ENCODE data around the gene LPIN2. TPM values are rescaled to one million over a fixed set of nuclear protein-coding genes. Genes with fewer than 3 reads are reported as not detected.
"Not testable (repeated sequence)": the region's sequence is repeated elsewhere in the genome, so short reads cannot be mapped to it uniquely, and the experiment has no call there.

LPIN2 gene
- total and polyA plus RNA-seq, 2 experiments from 2014 or later = 19.5 to 33.9 TPM

DNA sequence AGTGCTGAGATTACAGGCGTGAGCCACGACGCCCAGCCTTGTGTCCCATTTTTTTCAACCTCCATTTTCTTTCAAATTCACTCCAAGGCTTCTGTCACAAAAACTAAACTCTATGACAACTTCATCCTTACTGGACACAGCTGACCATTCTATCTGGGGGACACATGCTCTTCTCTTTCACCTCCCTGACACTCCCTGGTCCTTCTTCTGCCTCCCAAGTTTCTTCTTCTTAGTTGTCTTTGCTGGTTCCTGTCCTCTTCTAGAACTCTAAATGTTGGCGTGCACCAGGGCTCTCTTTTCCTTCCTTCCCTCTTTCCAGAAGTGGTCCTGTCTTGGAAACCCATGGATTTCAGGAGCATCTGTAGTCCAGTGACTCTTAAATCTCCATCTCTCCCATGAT, 40.1 kb upstream of the LPIN2 start:
- no peak for DNase-seq
- 61 to 71% methylated on average over 3 to 4 of the region's 4 CpGs for WGBS, 2 experiments (ENCODE audit: low coverage in 1 of 2, low lambda C conversion rate in 2 of 2, missing lambda C conversion rate in 2 of 2)
- Histone ChIP-seq H3K79me2 (ENCODE audit: insufficient read depth) (no peaks in the 10 kb centered on the region), H3K9me2 (ENCODE audit: insufficient read depth) (no peaks in the 10 kb centered on the region), H3F3A (ENCODE audit: insufficient read depth) (no peaks in the 10 kb centered on the region), H3K9ac (no peak overlapping the region), H4K20me1 (ENCODE audit: insufficient read depth) (no peaks in the 10 kb centered on the region), H3K27ac (no peak overlapping the region), H3K36me3 (ENCODE audit: low read depth) (no peaks in the 10 kb centered on the region), H3K9me3 (ENCODE audit: low read depth) (no peaks in the 10 kb centered on the region), H3K27me3 (replicated peaks; ENCODE audit: insufficient read depth) (0 out of 2 replicates have a peak, but pooled peaks cover 4% of the 10 kb centered on the region), H3K4me2 (ENCODE audit: unreplicated experiment) (no peak overlapping the region), H2AFZ (no peak overlapping the region), H3K4me3 (no peak overlapping the region), H3K4me1 (ENCODE audit: insufficient read depth) (no peaks in the 10 kb centered on the region)
- in situ Hi-C loops (cut with MboI) = no loop called here
- TF ChIP-seq EZH2phosphoT487 (IDR thresholded peaks at IDR 0.05; ENCODE audit: insufficient read depth, low read depth) = no peak
- TF ChIP-seq EZH2 (IDR thresholded peaks at IDR 0.05; ENCODE audit: insufficient read depth, poor library complexity, severe bottlenecking) = no peak

DNA sequence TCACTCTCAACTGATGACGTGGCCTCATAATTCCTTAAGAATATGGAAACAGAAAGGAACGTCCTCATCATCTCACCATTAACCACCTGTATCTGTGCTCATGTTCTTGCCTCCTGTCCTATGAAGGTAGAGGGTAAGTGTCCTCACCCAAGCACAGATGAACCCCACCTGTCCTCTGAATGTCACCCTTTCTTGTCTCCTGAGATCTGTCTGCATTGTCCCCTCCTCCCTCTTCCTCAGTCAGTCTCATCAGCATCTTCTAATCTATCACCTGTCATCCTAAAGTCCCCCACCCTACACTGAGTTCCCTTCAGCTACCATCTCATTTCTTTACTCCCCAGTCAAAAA, 39.4 kb upstream of the LPIN2 start:
- Histone ChIP-seq H3K27ac (no peak overlapping the region), H2AFZ (no peak overlapping the region), H3K9me3 (ENCODE audit: low read depth) (no peaks in the 10 kb centered on the region), H3K9me2 (ENCODE audit: insufficient read depth) (no peaks in the 10 kb centered on the region), H3K4me2 (ENCODE audit: unreplicated experiment) (no peak overlapping the region), H3K79me2 (ENCODE audit: insufficient read depth) (no peaks in the 10 kb centered on the region), H3K27me3 (replicated peaks; ENCODE audit: insufficient read depth) (0 out of 2 replicates have a peak, but pooled peaks cover 4% of the 10 kb centered on the region), H3K9ac (no peak overlapping the region), H3K36me3 (ENCODE audit: low read depth) (no peaks in the 10 kb centered on the region), H4K20me1 (ENCODE audit: insufficient read depth) (no peaks in the 10 kb centered on the region), H3K4me3 (no peak overlapping the region), H3K4me1 (ENCODE audit: insufficient read depth) (no peaks in the 10 kb centered on the region), H3F3A (ENCODE audit: insufficient read depth) (no peaks in the 10 kb centered on the region)
- in situ Hi-C loops (cut with MboI) = no loop called here
- no peak for TF ChIP-seq EZH2phosphoT487 (IDR thresholded peaks at IDR 0.05; ENCODE audit: insufficient read depth, low read depth)
- TF ChIP-seq EZH2 (IDR thresholded peaks at IDR 0.05; ENCODE audit: insufficient read depth, poor library complexity, severe bottlenecking) = no peak
- WGBS, 2 experiments (ENCODE audit: low coverage in 1 of 2, low lambda C conversion rate in 2 of 2, missing lambda C conversion rate in 2 of 2) = 77 to 82% methylated on average over 2 of the region's 2 CpGs
- no peak for DNase-seq

DNA sequence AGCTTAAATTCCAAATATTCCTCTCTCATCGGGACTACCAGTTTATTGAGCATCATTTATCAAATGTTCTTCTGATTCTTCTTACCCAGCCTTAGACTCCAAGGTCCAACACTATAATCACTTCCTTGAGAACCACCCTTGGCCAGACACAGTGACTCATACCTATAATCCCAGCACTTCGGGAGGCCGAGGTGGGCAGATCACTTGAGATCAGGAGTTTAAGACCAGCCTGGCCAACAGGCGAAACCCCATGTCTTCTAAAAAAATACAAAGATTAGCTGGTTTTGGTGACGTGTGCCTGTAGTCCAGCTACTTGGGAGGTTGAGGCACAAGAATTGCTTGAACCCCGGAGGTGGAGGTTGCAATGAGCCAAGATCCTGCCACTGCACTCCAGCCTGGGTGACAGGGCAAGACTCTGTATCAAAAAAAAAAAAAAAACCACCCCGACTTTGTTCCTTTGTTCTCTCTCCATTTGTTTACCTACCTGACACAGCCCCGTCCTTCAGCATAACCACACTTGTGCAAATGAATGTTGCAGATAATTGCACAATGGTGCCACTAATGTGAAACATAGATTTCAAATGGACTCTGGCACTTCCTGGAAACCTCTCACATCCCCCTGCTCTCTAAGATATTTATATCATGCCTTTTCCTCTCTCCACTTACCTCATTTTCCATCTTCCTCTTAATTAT, 38.9 kb upstream of the LPIN2 start:
- Histone ChIP-seq H3K36me3 (ENCODE audit: low read depth) (no peaks in the 10 kb centered on the region), H4K20me1 (ENCODE audit: insufficient read depth) (no peaks in the 10 kb centered on the region), H3K9me3 (ENCODE audit: low read depth) (no peaks in the 10 kb centered on the region), H3F3A (ENCODE audit: insufficient read depth) (no peaks in the 10 kb centered on the region), H3K27ac (no peak overlapping the region), H3K4me3 (no peak overlapping the region), H3K9me2 (ENCODE audit: insufficient read depth) (no peaks in the 10 kb centered on the region), H2AFZ (no peak overlapping the region), H3K27me3 (replicated peaks; ENCODE audit: insufficient read depth) (0 out of 2 replicates have a peak, but pooled peaks cover 4% of the 10 kb centered on the region), H3K9ac (no peak overlapping the region), H3K4me1 (ENCODE audit: insufficient read depth) (no peaks in the 10 kb centered on the region), H3K79me2 (ENCODE audit: insufficient read depth) (no peaks in the 10 kb centered on the region), H3K4me2 (ENCODE audit: unreplicated experiment) (no peak overlapping the region)
- no peak for TF ChIP-seq EZH2phosphoT487 (IDR thresholded peaks at IDR 0.05; ENCODE audit: insufficient read depth, low read depth)
- no peak for TF ChIP-seq EZH2 (IDR thresholded peaks at IDR 0.05; ENCODE audit: insufficient read depth, poor library complexity, severe bottlenecking)
- in situ Hi-C loops (cut with MboI) = no loop called here
- no peak for DNase-seq
- WGBS, 2 experiments (ENCODE audit: low coverage in 1 of 2, low lambda C conversion rate in 2 of 2, missing lambda C conversion rate in 2 of 2) = 89 to 92% methylated on average over 8 of the region's 8 CpGs

DNA sequence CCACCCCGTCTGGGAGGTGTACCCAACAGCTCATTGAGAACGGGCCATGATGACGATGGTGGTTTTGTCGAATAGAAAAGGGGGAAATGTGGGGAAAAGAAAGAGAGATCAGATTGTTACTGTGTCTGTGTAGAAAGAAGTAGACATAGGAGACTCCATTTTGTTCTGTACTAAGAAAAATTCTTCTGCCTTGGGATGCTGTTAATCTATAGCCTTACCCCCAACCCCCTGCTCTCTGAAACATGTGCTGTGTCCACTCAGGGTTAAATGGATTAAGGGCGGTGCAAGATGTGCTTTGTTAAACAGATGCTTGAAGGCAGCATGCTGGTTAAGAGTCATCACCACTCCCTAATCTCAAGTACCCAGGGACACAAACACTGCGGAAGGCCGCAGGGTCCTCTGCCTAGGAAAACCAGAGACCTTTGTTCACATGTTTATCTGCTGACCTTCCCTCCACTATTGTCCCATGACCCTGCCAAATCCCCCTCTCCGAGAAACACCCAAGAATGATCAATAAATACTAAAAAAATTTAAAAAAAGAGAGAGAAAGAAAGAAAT, 37.0 kb upstream of the LPIN2 start:
- H2AFZ ChIP-seq; H3K4me3 ChIP-seq; H3K4me2 ChIP-seq (ENCODE audit: unreplicated experiment); H3K36me3 ChIP-seq (ENCODE audit: low read depth); H3K27ac ChIP-seq; H3K9ac ChIP-seq; H3K4me1 ChIP-seq (ENCODE audit: insufficient read depth); H3K9me3 ChIP-seq (ENCODE audit: low read depth); H3K79me2 ChIP-seq (ENCODE audit: insufficient read depth); H4K20me1 ChIP-seq (ENCODE audit: insufficient read depth); H3K27me3 ChIP-seq (replicated peaks; ENCODE audit: insufficient read depth); H3F3A ChIP-seq (ENCODE audit: insufficient read depth); DNase-seq; H3K9me2 ChIP-seq (ENCODE audit: insufficient read depth): not testable (repeated sequence)
- in situ Hi-C loops (cut with MboI) = loop anchor here (25.0 kb wide), 1 partner anchor 113 kb away; no protein-coding TSS in a partner anchor
- 89% methylated on average over 3 to 7 of the region's 8 CpGs for WGBS, 2 experiments (ENCODE audit: low coverage in 1 of 2, low lambda C conversion rate in 2 of 2, missing lambda C conversion rate in 2 of 2)
